ENCODE data around the gene ANKRD33.

Gene ANKRD33, protein sequence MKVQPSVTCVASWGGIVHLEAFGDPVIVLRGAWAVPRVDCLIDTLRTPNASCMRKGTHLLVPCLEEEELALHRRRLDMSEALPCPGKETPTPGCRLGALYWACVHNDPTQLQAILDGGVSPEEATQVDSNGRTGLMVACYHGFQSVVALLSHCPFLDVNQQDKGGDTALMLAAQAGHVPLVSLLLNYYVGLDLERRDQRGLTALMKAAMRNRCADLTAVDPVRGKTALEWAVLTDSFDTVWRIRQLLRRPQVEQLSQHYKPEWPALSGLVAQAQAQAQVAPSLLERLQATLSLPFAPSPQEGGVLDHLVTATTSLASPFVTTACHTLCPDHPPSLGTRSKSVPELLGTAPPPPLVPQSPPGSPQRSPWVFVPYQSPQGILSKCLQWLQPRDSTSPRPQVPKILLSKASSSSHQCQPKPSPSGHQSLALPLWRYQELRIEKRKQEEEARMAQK

DNA sequence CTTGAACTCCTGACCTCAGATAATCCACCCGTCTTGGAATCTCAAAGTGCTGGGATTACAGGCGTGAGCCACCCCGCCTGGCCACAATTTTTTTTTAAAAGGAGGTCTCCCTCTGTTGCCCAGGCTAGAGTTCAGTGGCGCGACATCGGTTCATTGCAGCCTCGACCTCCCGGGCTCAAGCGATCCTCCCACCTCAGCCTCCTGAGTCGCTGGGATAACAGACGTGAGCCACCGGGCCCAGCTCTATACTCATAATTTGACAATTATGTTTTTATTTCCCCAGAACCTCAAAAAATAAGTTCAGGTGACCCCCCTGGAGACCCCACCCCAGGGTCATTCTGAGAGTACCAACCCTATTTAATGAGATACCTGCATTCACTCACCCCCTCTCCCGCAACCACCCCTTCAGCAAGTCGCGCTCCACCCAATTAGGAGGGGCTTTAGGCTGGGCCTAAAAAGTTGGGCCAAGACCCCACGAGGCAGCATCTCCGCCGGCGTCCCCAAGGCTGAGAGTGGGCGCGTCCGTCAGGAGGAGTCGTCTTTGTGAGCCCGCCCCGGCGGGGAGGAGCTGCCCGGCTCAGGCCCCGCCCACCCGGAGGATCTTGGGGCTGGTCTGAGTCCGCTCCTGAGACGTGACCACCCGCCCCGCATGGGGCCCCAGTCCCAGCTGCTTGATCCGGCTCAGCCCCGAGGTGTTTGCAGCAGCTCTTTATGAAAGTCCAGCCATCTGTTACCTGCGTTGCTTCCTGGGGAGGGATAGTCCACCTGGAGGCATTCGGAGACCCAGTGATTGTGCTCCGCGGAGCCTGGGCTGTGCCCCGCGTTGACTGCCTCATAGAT, at the start of gene ANKRD33:
TSS of gene ANKRD33 (plus strand) at position 628 of the 840 bp plus-strand sequence. CDS start at position 712, 84 bp downstream.
- Histone ChIP-seq H3K36me3 (ENCODE audit: control insufficient read depth in 2 of 2, insufficient read depth in 2 of 2, low read length in 2 of 2) (no peaks in the 10 kb centered on the region), H3K4me3 (ENCODE audit: low read length in 2 of 2) (no peak within 1 kb of the TSS), H3K4me1 (ENCODE audit: control insufficient read depth, insufficient read depth, low read length) (peaks cover 2% of the 10 kb centered on the region), H3K9me3 (ENCODE audit: control insufficient read depth in 2 of 2, low read length in 2 of 2) (no peaks in the 10 kb centered on the region), H3K27me3 (ENCODE audit: control insufficient read depth in 1 of 2, insufficient read depth in 2 of 2, low read length in 2 of 2) (peaks cover 5 to 11% of the 10 kb centered on the region in 2 donors), H3K9ac (ENCODE audit: low read length in 2 of 2) (no peak within 1 kb of the TSS), H3K27ac (ENCODE audit: low read length) (no peak within 1 kb of the TSS)

DNA sequence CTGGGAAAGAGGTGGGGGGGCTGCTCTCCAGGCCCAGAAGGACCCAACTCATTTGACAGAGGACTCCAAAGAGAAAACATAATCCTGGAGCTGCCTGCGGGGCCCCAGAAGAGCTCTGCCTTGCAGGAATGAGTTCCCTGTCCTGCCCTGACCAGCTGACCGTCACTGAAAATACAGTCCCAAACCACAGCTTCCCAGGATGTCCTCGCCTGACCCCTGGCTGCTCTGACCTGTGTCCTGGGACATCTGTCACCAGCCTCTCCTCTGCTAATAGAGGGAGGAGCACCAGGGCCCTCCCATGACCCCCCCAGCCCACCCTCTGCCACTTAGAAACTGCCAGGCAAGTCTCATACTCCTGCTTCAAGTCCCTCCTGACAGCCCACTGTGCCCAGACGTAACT, 49.1 kb upstream of the ANKRD33 start:
- H3K27ac ChIP-seq (ENCODE audit: low read length) = no peak overlapping the region
- H3K27me3 ChIP-seq (ENCODE audit: control insufficient read depth in 1 of 2, insufficient read depth in 2 of 2, low read length in 2 of 2) = peaks cover 25 to 29% of the 10 kb centered on the region in 2 donors
- no peaks in the 10 kb centered on the region for H3K4me1 ChIP-seq (ENCODE audit: control insufficient read depth, insufficient read depth, low read length)
- H3K36me3 ChIP-seq (ENCODE audit: control insufficient read depth in 2 of 2, insufficient read depth in 2 of 2, low read length in 2 of 2) = no peaks in the 10 kb centered on the region
- no peak overlapping the region for H3K9ac ChIP-seq (ENCODE audit: low read length in 2 of 2)
- H3K4me3 ChIP-seq (ENCODE audit: low read length in 2 of 2) = no peak overlapping the region
- H3K9me3 ChIP-seq (ENCODE audit: control insufficient read depth in 2 of 2, low read length in 2 of 2) = no peaks in the 10 kb centered on the region

DNA sequence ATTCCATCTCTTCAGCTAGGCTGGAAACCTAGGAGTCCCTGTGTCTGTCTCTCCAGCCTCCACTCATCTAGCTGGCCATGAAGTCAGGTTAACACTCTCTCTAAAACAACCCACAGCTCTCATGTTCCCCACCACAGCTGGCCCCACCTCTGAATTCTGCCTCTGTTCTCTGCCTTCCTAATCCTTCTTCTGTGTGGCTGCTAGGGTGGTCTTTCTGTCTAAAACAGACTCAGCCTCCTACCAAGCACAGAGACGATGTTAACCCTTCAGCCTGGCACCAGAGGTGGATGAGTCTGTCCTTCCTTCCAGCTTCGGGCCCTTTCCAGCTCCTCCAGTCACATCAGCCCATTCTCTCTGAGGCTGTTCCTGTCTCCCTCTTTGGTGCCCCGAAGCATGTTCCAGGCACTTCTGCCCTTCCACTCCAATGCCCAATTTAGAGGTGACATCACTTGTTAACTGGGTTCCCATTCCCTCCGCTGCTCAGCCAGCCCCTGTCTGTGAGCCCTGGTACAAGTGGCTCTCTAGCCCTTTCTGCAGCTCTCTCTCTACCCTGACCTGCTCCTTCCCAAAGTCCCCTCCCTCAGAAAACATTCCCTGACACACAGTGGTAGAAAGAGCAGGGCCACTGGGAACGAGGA, 48.5 kb upstream of the ANKRD33 start:
- Histone ChIP-seq H3K36me3 (ENCODE audit: control insufficient read depth in 2 of 2, insufficient read depth in 2 of 2, low read length in 2 of 2) (no peaks in the 10 kb centered on the region), H3K27ac (ENCODE audit: low read length) (no peak overlapping the region), H3K27me3 (ENCODE audit: control insufficient read depth in 1 of 2, insufficient read depth in 2 of 2, low read length in 2 of 2) (peaks cover 31 to 32% of the 10 kb centered on the region in 2 donors), H3K4me3 (ENCODE audit: low read length in 2 of 2) (no peak overlapping the region), H3K4me1 (ENCODE audit: control insufficient read depth, insufficient read depth, low read length) (no peaks in the 10 kb centered on the region), H3K9me3 (ENCODE audit: control insufficient read depth in 2 of 2, low read length in 2 of 2) (no peaks in the 10 kb centered on the region), H3K9ac (ENCODE audit: low read length in 2 of 2) (no peak overlapping the region)

DNA sequence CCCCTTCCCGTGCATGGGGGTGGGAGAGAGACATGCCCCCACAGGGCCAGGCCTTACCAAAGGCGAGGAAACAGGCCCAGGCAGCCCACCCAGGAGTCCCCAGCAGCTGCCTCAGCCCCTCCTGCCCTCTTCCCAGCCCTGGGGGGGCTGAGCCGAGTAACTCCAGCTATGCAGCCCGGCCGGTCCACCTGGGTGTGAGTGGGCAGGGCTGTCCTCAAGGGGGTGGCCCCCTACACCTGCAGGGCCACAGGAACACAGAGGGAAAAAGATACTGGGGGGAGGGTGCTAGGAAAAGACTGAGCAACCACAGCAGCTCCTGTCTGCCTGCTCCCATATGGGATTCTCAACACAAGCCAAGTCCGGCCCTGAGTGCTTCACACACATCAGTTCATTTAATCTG, 46.9 kb upstream of the ANKRD33 start:
- no peaks in the 10 kb centered on the region for H3K36me3 ChIP-seq (ENCODE audit: control insufficient read depth in 2 of 2, insufficient read depth in 2 of 2, low read length in 2 of 2)
- H3K4me3 ChIP-seq (ENCODE audit: low read length in 2 of 2) = no peak overlapping the region
- no peak overlapping the region for H3K27ac ChIP-seq (ENCODE audit: low read length)
- no peak overlapping the region for H3K9ac ChIP-seq (ENCODE audit: low read length in 2 of 2)
- H3K4me1 ChIP-seq (ENCODE audit: control insufficient read depth, insufficient read depth, low read length) = no peaks in the 10 kb centered on the region
- no peaks in the 10 kb centered on the region for H3K9me3 ChIP-seq (ENCODE audit: control insufficient read depth in 2 of 2, low read length in 2 of 2)
- H3K27me3 ChIP-seq (ENCODE audit: control insufficient read depth in 1 of 2, insufficient read depth in 2 of 2, low read length in 2 of 2) = peaks cover 42% of the 10 kb centered on the region in 2 donors

DNA sequence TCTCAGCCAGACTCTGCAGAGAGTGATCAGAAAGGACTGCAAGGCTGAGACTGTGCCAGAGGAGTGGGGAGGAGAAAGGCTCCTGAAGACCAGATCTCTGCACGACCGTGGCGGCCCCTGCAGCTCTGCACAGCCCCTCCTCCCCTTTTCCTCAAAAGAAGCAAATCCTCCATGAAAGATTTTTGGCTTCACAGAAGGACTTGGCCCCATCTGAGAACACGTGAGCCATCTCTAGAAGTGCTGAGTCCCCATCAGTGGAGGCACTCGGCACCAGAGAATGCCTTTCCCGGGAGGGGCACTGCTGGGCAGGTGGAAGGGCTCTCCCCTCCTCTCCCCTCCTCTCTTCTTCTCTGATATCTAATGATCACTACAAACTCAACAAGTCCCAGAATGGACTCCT, 46.2 kb upstream of the ANKRD33 start:
- Histone ChIP-seq H3K27me3 (ENCODE audit: control insufficient read depth in 1 of 2, insufficient read depth in 2 of 2, low read length in 2 of 2) (peaks cover 46 to 47% of the 10 kb centered on the region in 2 donors), H3K36me3 (ENCODE audit: control insufficient read depth in 2 of 2, insufficient read depth in 2 of 2, low read length in 2 of 2) (no peaks in the 10 kb centered on the region), H3K4me1 (ENCODE audit: control insufficient read depth, insufficient read depth, low read length) (peaks cover 7% of the 10 kb centered on the region), H3K27ac (ENCODE audit: low read length) (no peak overlapping the region), H3K9ac (ENCODE audit: low read length in 2 of 2) (no peak overlapping the region), H3K4me3 (ENCODE audit: low read length in 2 of 2) (no peak overlapping the region), H3K9me3 (ENCODE audit: control insufficient read depth in 2 of 2, low read length in 2 of 2) (no peaks in the 10 kb centered on the region)

DNA sequence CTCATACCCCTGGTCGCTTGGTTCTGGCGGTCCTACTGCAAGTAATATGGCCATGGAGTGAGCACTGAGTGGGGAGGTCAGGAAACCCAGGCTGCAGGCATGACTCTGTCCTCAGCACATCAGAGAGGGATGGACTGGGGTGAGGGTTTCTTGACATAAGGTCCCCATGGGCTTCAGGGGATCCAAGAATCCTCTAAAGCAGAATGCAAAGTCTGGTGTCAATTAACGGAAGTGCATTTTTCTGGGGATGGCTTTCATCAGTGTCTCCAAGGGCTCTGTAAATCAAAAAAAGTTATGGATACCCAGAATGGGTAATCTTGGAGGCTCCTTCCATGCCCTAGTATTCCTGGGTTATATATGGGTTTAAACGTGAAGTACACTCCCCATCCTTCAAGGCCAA, 43.0 kb upstream of the ANKRD33 start:
- Histone ChIP-seq H3K36me3 (ENCODE audit: control insufficient read depth in 2 of 2, insufficient read depth in 2 of 2, low read length in 2 of 2) (no peaks in the 10 kb centered on the region), H3K27me3 (ENCODE audit: control insufficient read depth in 1 of 2, insufficient read depth in 2 of 2, low read length in 2 of 2) (peaks cover 48 to 60% of the 10 kb centered on the region in 2 donors), H3K4me3 (ENCODE audit: low read length in 2 of 2) (no peak overlapping the region)

DNA sequence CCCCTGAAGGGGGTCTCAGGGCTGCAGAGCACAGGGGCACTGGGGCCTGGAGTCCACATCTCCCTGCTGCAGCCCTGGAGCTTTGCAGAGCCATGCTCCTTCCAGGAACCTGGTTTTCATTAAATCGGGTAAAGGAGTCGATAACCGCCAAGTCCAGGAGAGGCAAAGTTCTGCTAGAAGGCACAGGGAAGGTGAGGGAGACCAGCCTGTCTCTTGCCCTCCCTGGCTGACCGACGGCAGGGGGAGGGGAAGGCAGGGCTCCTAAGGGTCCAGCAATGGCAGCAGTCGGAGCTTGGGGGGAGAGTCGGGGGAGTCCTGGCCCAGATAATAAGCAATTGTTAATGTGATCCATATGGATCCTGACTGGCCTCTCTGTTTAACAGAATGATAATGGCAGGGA, 42.4 kb upstream of the ANKRD33 start:
- Histone ChIP-seq H3K27me3 (ENCODE audit: control insufficient read depth in 1 of 2, insufficient read depth in 2 of 2, low read length in 2 of 2) (peaks cover 52 to 60% of the 10 kb centered on the region in 2 donors), H3K27ac (ENCODE audit: low read length) (no peak overlapping the region), H3K4me1 (ENCODE audit: control insufficient read depth, insufficient read depth, low read length) (peaks cover 20% of the 10 kb centered on the region), H3K4me3 (ENCODE audit: low read length in 2 of 2) (no peak overlapping the region), H3K9me3 (ENCODE audit: control insufficient read depth in 2 of 2, low read length in 2 of 2) (no peaks in the 10 kb centered on the region), H3K9ac (ENCODE audit: low read length in 2 of 2) (no peak overlapping the region), H3K36me3 (ENCODE audit: control insufficient read depth in 2 of 2, insufficient read depth in 2 of 2, low read length in 2 of 2) (no peaks in the 10 kb centered on the region)

More for the DNA sequence above, 43.0 kb upstream of the ANKRD33 start:
- Histone ChIP-seq H3K9ac (ENCODE audit: low read length in 2 of 2) (no peak overlapping the region), H3K27ac (ENCODE audit: low read length) (no peak overlapping the region), H3K4me1 (ENCODE audit: control insufficient read depth, insufficient read depth, low read length) (peaks cover 17% of the 10 kb centered on the region), H3K9me3 (ENCODE audit: control insufficient read depth in 2 of 2, low read length in 2 of 2) (no peaks in the 10 kb centered on the region)

DNA sequence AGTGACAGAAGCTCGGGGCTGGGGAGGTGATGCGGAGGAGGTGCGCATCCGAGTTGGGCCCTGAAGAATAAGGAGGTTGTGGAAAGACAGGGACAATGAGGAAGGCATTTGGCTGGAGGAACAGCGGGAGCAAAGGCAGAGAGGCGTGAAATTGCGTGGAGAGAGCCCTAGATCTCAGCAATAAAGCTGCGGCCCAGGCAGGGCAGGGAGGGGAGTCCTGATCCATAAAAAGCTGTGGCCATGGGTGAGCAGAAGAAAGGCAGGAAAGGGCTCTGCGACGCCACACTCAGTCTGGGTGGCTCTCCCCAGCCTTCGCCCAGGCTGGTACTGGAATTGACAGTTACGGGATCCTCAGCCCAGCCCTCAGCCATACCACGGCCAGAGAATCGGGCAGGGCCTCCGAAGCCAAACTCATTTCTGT, 41.6 kb upstream of the ANKRD33 start:
- Histone ChIP-seq H3K27me3 (ENCODE audit: control insufficient read depth in 1 of 2, insufficient read depth in 2 of 2, low read length in 2 of 2) (peaks cover 47 to 59% of the 10 kb centered on the region in 2 donors), H3K9ac (ENCODE audit: low read length in 2 of 2) (no peak overlapping the region), H3K27ac (ENCODE audit: low read length) (no peak overlapping the region)

DNA sequence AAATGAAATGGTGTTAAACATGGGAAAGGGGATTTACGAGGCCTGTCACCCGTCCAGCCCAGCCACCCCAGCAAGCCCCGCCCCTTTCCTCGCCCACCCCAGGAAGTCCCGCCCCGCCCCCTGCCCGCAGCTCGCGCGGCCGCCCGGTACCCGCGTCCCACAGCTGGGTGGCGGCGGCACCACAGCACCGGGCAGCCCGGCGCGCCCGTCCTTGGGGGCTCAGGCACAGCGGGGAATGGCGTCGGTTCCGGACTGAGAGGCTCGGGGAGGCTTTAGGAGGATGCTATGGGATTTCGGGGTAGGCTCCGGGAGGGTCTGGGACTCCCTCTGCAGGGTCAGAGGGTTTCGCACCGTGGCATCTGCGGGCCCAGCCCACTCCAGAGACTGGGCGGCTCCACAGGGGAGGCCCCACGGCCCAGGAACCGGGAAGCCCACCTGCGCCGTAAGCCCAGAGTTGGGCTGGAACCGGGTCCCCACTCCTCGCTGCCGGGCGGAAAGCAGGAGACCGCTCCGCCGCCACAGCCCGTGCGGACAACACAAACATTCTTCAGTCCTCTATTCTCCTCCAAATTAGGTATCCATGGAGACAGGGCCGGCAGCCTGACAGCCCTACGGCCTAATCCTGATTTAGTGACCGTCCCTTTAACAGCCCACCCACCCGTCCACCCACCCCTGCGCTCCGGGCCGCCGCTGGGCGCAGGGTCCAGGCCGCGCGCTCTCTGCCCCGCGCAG, 40.8 kb upstream of the ANKRD33 start:
- peak overlapping the region; percentile 46 to 72 for H3K4me3 ChIP-seq (ENCODE audit: low read length in 2 of 2)
- H3K36me3 ChIP-seq (ENCODE audit: control insufficient read depth in 2 of 2, insufficient read depth in 2 of 2, low read length in 2 of 2) = no peaks in the 10 kb centered on the region
- H3K27me3 ChIP-seq (ENCODE audit: control insufficient read depth in 1 of 2, insufficient read depth in 2 of 2, low read length in 2 of 2) = peaks cover 46 to 55% of the 10 kb centered on the region in 2 donors
- H3K9me3 ChIP-seq (ENCODE audit: control insufficient read depth in 2 of 2, low read length in 2 of 2) = no peaks in the 10 kb centered on the region
- no peak overlapping the region for H3K9ac ChIP-seq (ENCODE audit: low read length in 2 of 2)
- no peak overlapping the region for H3K27ac ChIP-seq (ENCODE audit: low read length)
- peaks cover 21% of the 10 kb centered on the region for H3K4me1 ChIP-seq (ENCODE audit: control insufficient read depth, insufficient read depth, low read length)

More for the DNA sequence above, 41.6 kb upstream of the ANKRD33 start:
- no peaks in the 10 kb centered on the region for H3K9me3 ChIP-seq (ENCODE audit: control insufficient read depth in 2 of 2, low read length in 2 of 2)
- H3K4me3 ChIP-seq (ENCODE audit: low read length in 2 of 2) = peak overlapping the region in 1 of 2 donors; percentile 15
- peaks cover 21% of the 10 kb centered on the region for H3K4me1 ChIP-seq (ENCODE audit: control insufficient read depth, insufficient read depth, low read length)
- no peaks in the 10 kb centered on the region for H3K36me3 ChIP-seq (ENCODE audit: control insufficient read depth in 2 of 2, insufficient read depth in 2 of 2, low read length in 2 of 2)
